ENCODE results near the gene KNCN. TPM values are rescaled to one million over a fixed set of nuclear protein-coding genes. Genes with fewer than 3 reads are reported as not detected.

Gene KNCN
- total RNA-seq, 4 donors from 2014 or later = not detected

DNA sequence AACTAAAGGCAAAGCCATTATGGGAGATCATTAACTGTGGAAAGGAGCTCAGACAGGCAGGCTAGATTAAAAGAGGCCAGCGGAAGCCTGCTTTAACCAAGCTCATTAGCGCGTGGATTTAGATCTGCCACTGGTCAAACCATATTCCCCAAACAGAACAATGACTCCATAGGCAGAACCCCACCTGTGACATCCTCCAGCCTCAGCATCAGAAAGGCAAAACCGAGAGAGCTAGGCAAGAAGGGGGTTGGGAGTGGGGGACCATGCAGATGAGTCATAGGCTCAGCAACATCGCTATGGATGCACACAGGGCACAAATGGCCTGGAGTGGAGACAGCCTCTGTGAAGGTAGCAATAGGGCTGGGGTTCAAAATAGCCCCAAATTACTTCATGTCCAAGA lies 32.0 kb upstream of the KNCN start:
- TF ChIP-seq, protein P1, sequence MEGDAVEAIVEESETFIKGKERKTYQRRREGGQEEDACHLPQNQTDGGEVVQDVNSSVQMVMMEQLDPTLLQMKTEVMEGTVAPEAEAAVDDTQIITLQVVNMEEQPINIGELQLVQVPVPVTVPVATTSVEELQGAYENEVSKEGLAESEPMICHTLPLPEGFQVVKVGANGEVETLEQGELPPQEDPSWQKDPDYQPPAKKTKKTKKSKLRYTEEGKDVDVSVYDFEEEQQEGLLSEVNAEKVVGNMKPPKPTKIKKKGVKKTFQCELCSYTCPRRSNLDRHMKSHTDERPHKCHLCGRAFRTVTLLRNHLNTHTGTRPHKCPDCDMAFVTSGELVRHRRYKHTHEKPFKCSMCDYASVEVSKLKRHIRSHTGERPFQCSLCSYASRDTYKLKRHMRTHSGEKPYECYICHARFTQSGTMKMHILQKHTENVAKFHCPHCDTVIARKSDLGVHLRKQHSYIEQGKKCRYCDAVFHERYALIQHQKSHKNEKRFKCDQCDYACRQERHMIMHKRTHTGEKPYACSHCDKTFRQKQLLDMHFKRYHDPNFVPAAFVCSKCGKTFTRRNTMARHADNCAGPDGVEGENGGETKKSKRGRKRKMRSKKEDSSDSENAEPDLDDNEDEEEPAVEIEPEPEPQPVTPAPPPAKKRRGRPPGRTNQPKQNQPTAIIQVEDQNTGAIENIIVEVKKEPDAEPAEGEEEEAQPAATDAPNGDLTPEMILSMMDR (IDR thresholded peaks at IDR 0.05) = no peak
- TF ChIP-seq POLR2A (IDR thresholded peaks at IDR 0.05) = no peak
- Histone ChIP-seq H3K27ac (no peak overlapping the region), H3K36me3 (no peaks in the 10 kb centered on the region), H3K4me3 (no peak overlapping the region), H3K4me1 (no peaks in the 10 kb centered on the region), H3K27me3 (no peaks in the 10 kb centered on the region), H3K9me3 (no peaks in the 10 kb centered on the region)
- intact Hi-C loops (cut with DNase I; ENCODE audit: low total_unique reads) = no loop called here
- DNase-seq = no peak

- Histone ChIP-seq H3K27ac (no peak overlapping the region), H3K4me3 (no peak overlapping the region), H3K9me3 (no peaks in the 10 kb centered on the region), H3K4me1 (no peaks in the 10 kb centered on the region), H3K27me3 (no peaks in the 10 kb centered on the region), H3K36me3 (no peaks in the 10 kb centered on the region)
- DNase-seq = no peak
- TF ChIP-seq POLR2A (IDR thresholded peaks at IDR 0.05) = no peak
- TF ChIP-seq, protein P1 (IDR thresholded peaks at IDR 0.05) = no peak
- intact Hi-C loops (cut with DNase I; ENCODE audit: low total_unique reads) = no loop called here
Measured at GRCh38 chr1:46582972-46583371, 31.5 kb upstream of the KNCN start.

GRCh38 chr1:46581681-46582455 lies 30.4 kb upstream of the KNCN start:
- TF ChIP-seq, protein P1 (IDR thresholded peaks at IDR 0.05) = no peak
- TF ChIP-seq POLR2A (IDR thresholded peaks at IDR 0.05) = no peak
- Histone ChIP-seq H3K4me1 (no peaks in the 10 kb centered on the region), H3K27me3 (no peaks in the 10 kb centered on the region), H3K27ac (no peak overlapping the region), H3K36me3 (no peaks in the 10 kb centered on the region), H3K9me3 (no peaks in the 10 kb centered on the region), H3K4me3 (no peak overlapping the region)
- intact Hi-C loops (cut with DNase I; ENCODE audit: low total_unique reads) = no loop called here
- DNase-seq = no peak

DNA sequence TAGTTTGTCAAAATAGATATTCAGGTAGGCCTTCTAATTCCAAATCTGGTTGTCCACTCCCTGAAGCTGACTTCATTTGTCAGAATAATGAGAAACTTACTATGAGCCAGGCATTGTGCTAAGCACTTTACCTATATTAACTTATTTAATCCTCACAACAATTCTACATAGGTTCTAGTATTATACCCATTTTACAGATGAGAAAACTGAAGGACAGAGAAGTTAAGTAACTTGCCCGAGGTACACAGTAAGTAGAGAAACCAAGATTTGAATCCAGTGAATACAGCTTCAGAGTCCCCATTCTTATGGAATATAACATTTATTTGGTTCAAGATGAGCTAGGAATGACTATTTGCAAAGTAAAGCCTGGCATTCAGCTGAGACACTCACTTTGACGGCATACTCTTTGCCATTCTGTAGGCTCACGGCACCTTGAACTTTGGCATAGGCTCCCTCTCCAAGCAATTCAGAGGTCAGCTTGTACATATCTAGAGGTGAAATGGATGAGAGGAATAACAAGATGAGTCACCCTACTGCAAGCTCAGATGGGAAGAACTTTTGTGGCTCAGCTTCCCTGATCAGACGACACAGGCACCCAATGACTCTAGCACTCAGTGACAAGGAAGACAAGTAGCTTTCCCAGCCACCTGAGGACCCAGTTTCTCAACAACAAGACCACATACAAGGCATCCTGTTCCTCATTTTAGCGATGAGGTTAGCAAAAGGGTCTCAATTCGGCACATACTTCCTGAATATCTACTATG lies 28.9 kb upstream of the KNCN start:
- no peak for DNase-seq
- H3K4me3 ChIP-seq = no peak overlapping the region
- no peaks in the 10 kb centered on the region for H3K36me3 ChIP-seq
- H3K4me1 ChIP-seq = no peaks in the 10 kb centered on the region
- no peak for TF ChIP-seq POLR2A (IDR thresholded peaks at IDR 0.05)
- TF ChIP-seq, protein P1 (IDR thresholded peaks at IDR 0.05) = no peak
- H3K27ac ChIP-seq = no peak overlapping the region
- no peaks in the 10 kb centered on the region for H3K9me3 ChIP-seq
- intact Hi-C loops (cut with DNase I; ENCODE audit: low total_unique reads) = no loop called here
- H3K27me3 ChIP-seq = no peaks in the 10 kb centered on the region

- no peaks in the 10 kb centered on the region for H3K4me1 ChIP-seq
- TF ChIP-seq, protein P1 (IDR thresholded peaks at IDR 0.05) = no peak
- TF ChIP-seq POLR2A (IDR thresholded peaks at IDR 0.05) = no peak
- intact Hi-C loops (cut with DNase I; ENCODE audit: low total_unique reads) = no loop called here
- no peak overlapping the region for H3K27ac ChIP-seq
- no peaks in the 10 kb centered on the region for H3K36me3 ChIP-seq
- DNase-seq = no peak
- no peaks in the 10 kb centered on the region for H3K9me3 ChIP-seq
- no peaks in the 10 kb centered on the region for H3K27me3 ChIP-seq
- no peak overlapping the region for H3K4me3 ChIP-seq
Measured at GRCh38 chr1:46577671-46578070, 26.2 kb upstream of the KNCN start.
